ENCODE results near the gene BTG2. TPM values are rescaled to one million over a fixed set of nuclear protein-coding genes. Genes with fewer than 3 reads are reported as not detected.

The BTG2 gene
- total RNA-seq, 2 donors from 2014 or later, result 82.6 to 157 TPM

DNA sequence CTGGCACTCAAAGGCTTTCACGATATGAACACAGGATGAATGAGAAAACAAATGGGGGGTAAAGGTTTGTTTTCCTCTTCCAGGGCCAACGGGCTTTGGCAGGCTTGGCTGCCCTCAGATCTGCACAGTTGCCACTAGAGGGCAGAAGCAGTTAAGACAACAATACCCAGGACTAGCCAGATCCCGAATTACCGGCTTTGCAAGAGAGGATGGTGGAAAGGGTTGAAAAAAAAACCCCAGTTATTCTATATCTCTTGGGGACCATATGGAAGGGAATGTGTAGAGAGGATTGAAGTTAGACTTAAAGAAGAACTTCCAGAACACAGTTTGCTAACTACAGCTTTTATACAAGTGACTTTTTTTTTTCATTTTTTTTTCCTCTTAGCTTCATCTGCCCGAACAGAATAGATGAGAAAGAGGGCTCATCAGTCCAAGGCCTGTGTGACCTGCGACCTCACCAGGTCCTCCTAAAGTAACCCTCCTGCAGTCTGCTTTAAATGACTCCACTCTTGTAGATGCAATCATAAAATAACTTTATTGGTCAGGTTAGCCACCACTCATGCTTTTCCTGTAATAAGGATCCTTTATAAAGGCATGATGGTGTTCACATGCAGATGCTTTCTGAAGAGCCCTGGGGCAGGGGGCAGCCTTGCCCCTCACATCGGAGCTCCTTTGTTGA is 34.9 kb downstream of the BTG2 start:
- ATAC-seq, result peak; percentile 71 to 81
- Mint-ChIP-seq H3K9me3 (no peaks in the 10 kb centered on the region), H3K4me3 (no peak overlapping the region), H3K36me3 (no peaks in the 10 kb centered on the region), H3K27ac (no peak overlapping the region), H3K4me1 (ENCODE audit: low read depth in 2 of 2) (peaks cover 14 to 33% of the 10 kb centered on the region in 2 donors), H3K27me3 (peaks cover 16 to 24% of the 10 kb centered on the region in 2 donors)
- DNase-seq (ENCODE audit: low spot score), result no peak

DNA sequence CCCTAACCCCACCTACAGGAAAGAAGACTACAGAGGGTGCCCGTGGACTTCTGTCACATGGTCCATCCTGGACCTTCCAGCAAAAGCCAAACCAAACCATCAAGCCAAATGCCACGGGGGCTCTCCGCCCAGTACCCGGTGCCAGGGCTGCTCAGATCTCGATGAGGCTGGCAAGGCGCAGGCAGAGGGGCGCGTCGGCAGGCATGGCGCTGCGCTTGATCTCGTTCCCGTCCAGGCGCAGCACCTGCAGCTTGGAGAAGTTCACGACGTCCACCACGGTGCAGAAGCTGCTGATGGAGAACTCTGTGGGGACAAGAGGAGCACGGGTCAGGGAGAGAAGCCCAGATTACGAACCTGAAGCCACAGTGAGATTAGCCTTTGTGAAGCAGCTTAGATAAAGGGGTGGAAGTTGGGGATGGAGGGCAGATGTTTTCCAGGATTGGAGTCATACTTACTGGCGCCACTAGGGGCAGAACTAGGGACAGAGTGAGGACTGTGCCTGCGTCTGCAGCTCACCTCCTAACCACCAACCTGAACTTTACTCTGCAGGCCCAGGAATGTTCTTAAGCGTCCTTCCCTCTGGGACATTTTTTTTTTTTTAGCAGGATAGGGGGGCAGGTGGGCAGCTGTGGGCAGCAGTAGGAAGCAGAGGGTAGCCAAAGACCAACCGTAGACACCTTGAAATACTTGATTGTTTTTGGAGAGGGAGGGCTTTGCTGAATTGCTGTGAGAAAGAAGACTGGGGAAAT is 37.0 kb downstream of the BTG2 start:
- no peaks in the 10 kb centered on the region for H3K36me3 Mint-ChIP-seq
- DNase-seq (ENCODE audit: low spot score) (no peak), ATAC-seq (peak in 1 of 2 donors; percentile 70)
- no peaks in the 10 kb centered on the region for H3K9me3 Mint-ChIP-seq
- peak overlapping the region in 1 of 2 donors; percentile 27 for H3K27ac Mint-ChIP-seq
- H3K27me3 Mint-ChIP-seq, result peaks cover 16 to 33% of the 10 kb centered on the region in 2 donors
- H3K4me3 Mint-ChIP-seq, result no peak overlapping the region
- H3K4me1 Mint-ChIP-seq (ENCODE audit: low read depth in 2 of 2), result peaks cover 6 to 25% of the 10 kb centered on the region in 2 donors

GRCh38 chr1:203343956-203344754 is 38.8 kb downstream of the BTG2 start:
- H3K36me3 Mint-ChIP-seq, result no peaks in the 10 kb centered on the region

DNA sequence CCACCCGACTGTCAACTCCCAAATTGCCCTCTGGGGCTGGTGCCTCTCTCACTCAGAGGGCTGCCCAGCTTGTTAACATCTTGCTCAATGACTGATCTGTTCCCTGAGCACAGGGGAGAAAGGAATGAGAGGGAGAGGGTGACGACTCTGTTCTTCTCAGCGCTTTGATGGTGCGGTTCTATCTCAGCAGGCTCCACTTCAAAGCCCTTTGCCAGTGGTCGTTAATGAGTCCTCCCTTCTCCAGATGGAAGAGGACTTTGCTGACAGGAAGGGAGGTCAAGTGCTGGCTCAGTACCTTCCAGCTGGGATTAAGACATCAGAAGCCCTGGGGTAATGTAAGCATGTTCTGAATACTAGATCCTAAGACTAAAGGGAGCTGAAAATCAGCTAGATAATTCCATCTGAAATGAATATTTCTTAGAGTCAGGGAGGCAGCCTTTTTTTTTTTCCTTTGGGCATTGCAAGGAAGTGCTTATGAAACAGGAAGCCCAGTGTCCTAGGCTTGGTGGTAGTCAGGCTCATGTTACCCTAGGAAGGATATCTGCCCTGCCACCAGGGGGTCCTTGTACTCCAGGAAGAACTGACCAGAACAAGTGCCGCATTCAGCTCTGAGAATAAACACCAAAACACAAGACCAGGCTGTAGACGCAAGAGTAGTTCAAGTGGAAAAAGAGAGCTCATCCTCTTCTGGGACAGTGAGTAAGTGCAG is 40.9 kb downstream of the BTG2 start:
- Mint-ChIP-seq H3K36me3 (no peaks in the 10 kb centered on the region), H3K27ac (no peak overlapping the region), H3K27me3 (peaks cover 33 to 49% of the 10 kb centered on the region in 2 donors), H3K4me3 (no peak overlapping the region), H3K9me3 (no peaks in the 10 kb centered on the region), H3K4me1 (ENCODE audit: low read depth in 2 of 2) (peaks cover 10 to 14% of the 10 kb centered on the region in 2 donors)
- DNase-seq (ENCODE audit: low spot score) (no peak), ATAC-seq (no peak)

More at GRCh38 chr1:203343956-203344754, 38.8 kb downstream of the BTG2 start:
- no peak for ATAC-seq
- H3K27ac Mint-ChIP-seq, result no peak overlapping the region
- no peaks in the 10 kb centered on the region for H3K9me3 Mint-ChIP-seq
- DNase-seq (ENCODE audit: low spot score), result no peak
- H3K4me3 Mint-ChIP-seq, result no peak overlapping the region
- peaks cover 24 to 41% of the 10 kb centered on the region in 2 donors for H3K27me3 Mint-ChIP-seq
- peaks cover 0 to 19% of the 10 kb centered on the region in 2 donors for H3K4me1 Mint-ChIP-seq (ENCODE audit: low read depth in 2 of 2)

DNA sequence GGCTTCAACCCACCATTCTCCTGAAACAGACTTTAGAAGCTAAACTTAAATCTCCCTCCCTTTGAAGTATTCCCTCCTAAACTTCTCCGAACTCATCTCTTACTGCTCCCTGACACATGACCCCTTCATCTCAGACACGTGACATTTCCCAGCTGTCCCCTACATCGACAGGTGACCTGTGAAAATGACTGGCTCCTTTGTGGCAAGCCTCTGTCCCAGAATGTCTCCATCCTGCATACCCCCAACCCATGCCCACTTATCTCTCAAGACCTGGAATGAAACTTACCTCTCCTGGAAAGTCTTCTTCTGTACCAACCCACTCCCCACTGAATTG is 41.4 kb downstream of the BTG2 start:
- Mint-ChIP-seq H3K27ac (no peak overlapping the region), H3K36me3 (no peaks in the 10 kb centered on the region), H3K9me3 (no peaks in the 10 kb centered on the region), H3K4me3 (no peak overlapping the region), H3K4me1 (ENCODE audit: low read depth in 2 of 2) (peaks cover 11 to 15% of the 10 kb centered on the region in 2 donors), H3K27me3 (peaks cover 33 to 49% of the 10 kb centered on the region in 2 donors)
- DNase-seq (ENCODE audit: low spot score), result no peak
- no peak for ATAC-seq

- Mint-ChIP-seq H3K27me3 (peaks cover 36 to 46% of the 10 kb centered on the region in 2 donors), H3K27ac (no peak overlapping the region), H3K4me3 (no peak overlapping the region), H3K36me3 (no peaks in the 10 kb centered on the region), H3K4me1 (ENCODE audit: low read depth in 2 of 2) (peaks cover 6 to 11% of the 10 kb centered on the region in 2 donors), H3K9me3 (no peaks in the 10 kb centered on the region)
- DNase-seq (ENCODE audit: low spot score) (no peak), ATAC-seq (no peak)
Measured at GRCh38 chr1:203349166-203349565, 43.8 kb downstream of the BTG2 start.

DNA sequence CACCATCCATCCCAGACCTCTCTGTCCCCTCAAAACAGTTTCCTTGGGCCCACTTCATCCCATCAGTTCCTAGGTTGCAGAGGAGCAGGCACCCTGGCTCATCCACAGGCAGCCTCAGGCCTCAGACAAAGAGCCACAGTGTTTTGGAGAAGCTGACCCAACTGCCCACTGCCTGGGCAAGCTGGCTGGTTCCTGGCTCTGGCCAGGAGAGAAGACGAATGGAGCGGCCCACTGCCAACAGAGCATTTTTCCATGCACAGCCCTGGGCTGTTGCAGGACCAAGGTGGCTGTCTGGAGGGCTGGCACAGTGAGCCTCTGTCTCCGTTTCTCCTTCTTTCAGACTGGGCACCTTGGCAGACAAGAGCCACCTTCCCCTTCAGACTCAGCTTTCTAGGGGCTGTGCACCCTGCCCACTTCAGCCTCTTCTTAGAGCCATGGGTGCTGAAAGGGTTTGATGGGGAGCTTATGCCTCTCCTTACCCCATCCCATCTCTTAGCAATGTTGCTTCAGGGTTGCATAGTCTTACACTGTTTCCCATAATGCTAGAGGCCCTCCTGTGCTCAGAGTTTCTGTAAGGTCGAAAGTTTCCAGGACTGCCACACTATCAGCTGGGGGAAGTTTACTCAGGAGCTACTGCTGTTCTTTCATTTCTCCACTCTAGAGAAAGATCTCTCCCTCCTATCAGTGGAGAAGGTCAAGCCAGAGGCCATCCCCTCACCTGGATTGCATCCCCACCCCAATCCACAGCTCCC is 44.6 kb downstream of the BTG2 start:
- ATAC-seq, result no peak
- H3K27me3 Mint-ChIP-seq, result peaks cover 36 to 43% of the 10 kb centered on the region in 2 donors
- peaks cover 6 to 11% of the 10 kb centered on the region in 2 donors for H3K4me1 Mint-ChIP-seq (ENCODE audit: low read depth in 2 of 2)
- no peaks in the 10 kb centered on the region for H3K9me3 Mint-ChIP-seq
- no peaks in the 10 kb centered on the region for H3K36me3 Mint-ChIP-seq
- no peak for DNase-seq (ENCODE audit: low spot score)
- no peak overlapping the region for H3K27ac Mint-ChIP-seq
- no peak overlapping the region for H3K4me3 Mint-ChIP-seq

DNA sequence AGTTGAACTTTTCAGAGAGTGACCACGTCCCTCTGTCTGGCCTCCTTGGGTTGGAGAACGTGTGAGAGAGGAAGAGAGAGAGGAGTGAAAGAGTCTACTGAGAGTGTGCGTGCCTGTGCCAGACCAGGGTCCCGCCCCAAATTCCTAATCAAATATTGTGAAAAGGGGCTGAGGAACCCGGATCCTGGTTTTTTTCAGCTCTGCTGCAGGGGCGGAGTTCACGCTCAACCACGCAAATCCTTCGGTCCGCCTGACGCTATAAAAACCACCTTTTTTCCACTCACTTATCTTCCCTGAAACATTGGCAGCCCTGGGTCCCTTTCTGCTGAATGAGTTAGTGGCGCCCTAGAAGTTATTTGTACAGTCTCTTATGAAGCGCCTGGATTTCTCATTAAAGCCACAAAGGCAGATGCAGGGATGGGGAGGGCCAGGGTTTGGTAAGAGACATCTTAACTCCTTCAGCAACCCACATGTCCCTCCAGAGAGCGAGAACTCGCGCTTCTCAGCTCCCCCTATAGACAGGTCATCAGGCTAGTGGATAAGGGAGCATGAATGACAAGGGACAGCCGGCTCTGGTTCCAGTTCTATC is 45.8 kb downstream of the BTG2 start, which contains the start of gene FMOD:
FMOD (minus strand) TSS at position 86 of the 589 bp plus-strand sequence. CDS start 2,852 bp downstream, outside the sequence.
- Mint-ChIP-seq H3K4me3 (peak within 1 kb of the TSS; percentile 13), H3K27me3 (peaks cover 44% of the 10 kb centered on the region in 2 donors), H3K27ac (peak within 1 kb of the TSS in 1 of 2 donors; percentile 31), H3K4me1 (ENCODE audit: low read depth in 2 of 2) (peaks cover 6 to 11% of the 10 kb centered on the region in 2 donors), H3K36me3 (no peaks in the 10 kb centered on the region), H3K9me3 (no peaks in the 10 kb centered on the region)
- DNase-seq (ENCODE audit: low spot score) (no peak), ATAC-seq (no peak)

DNA sequence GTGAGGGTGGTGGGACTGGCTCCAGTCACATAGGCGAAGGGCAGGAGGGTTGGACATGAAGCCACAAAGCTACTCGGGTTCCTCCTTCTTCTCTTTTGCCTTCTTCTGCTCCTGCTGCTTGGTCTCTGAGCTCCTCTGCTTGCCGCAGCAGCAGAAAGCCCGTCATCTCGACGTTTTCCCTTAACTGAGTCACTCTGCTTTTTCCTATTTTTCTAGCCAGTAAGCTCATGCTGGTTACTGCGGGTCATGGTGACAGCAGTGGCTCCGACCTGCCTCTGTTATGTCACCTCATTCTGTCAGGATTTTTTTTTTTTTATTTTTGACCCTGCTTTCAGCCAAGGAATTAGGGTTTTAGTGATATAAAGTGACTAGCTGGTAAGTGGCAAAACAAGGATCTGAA is 48.2 kb downstream of the BTG2 start:
- Mint-ChIP-seq H3K36me3 (no peaks in the 10 kb centered on the region), H3K27ac (no peak overlapping the region), H3K27me3 (peaks cover 33 to 55% of the 10 kb centered on the region in 2 donors)

DNA sequence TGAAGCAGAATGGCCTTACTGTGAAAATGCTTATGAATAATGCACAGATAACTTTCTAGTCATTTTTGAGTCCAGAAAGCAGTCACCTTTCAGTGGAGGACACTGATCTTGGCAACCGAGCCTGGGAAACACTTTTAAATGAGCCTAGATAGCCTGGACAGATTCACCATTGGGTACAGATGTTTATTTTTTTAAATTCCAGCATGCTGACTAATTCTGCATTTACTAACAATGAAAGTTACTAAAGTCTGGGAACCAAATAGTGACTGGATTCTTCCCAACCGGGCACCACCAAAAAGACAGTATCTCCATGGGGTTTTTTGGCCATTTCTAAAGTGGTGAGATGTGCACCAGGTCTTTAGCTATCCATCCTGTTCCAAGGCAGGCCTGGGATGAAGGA is 48.9 kb downstream of the BTG2 start:
- DNase-seq (ENCODE audit: low spot score) (no peak), ATAC-seq (no peak)
- Mint-ChIP-seq H3K27me3 (peaks cover 32 to 58% of the 10 kb centered on the region in 2 donors), H3K36me3 (no peaks in the 10 kb centered on the region), H3K27ac (no peak overlapping the region), H3K4me3 (no peak overlapping the region), H3K4me1 (ENCODE audit: low read depth in 2 of 2) (peaks cover 6 to 11% of the 10 kb centered on the region in 2 donors), H3K9me3 (no peaks in the 10 kb centered on the region)

More for the DNA sequence above, 48.2 kb downstream of the BTG2 start:
- ATAC-seq (no peak), DNase-seq (ENCODE audit: low spot score) (no peak)
- H3K9me3 Mint-ChIP-seq, result no peaks in the 10 kb centered on the region
- H3K4me3 Mint-ChIP-seq, result no peak overlapping the region
- peaks cover 6 to 11% of the 10 kb centered on the region in 2 donors for H3K4me1 Mint-ChIP-seq (ENCODE audit: low read depth in 2 of 2)

- no peak overlapping the region for H3K27ac Mint-ChIP-seq
- H3K4me1 Mint-ChIP-seq (ENCODE audit: low read depth in 2 of 2), result peaks cover under 1% of the 10 kb centered on the region in 2 donors
- H3K36me3 Mint-ChIP-seq, result no peaks in the 10 kb centered on the region
- DNase-seq (ENCODE audit: low spot score) (no peak), ATAC-seq (no peak)
- H3K4me3 Mint-ChIP-seq, result no peak overlapping the region
- H3K27me3 Mint-ChIP-seq, result peaks cover 22 to 49% of the 10 kb centered on the region in 2 donors
- H3K9me3 Mint-ChIP-seq, result no peaks in the 10 kb centered on the region
Measured at GRCh38 chr1:203359010-203359571, 53.8 kb downstream of the BTG2 start.
